ENCODE measurements around the gene PPP1R16B.

GRCh38 chr20:38969708-38970107, 164.2 kb downstream of the PPP1R16B start:
- TF ChIP-seq EZH2 (IDR thresholded peaks at IDR 0.05; ENCODE audit: borderline replicate concordance, low read length) (no peak), CTCF (IDR thresholded peaks at IDR 0.05; ENCODE audit: low read length) (no peak)

Measured in OCI-LY1 (cell line).